Gastroesophageal sphincter (tissue), 4 donors: ENCODE results near the gene BDH1. TPM values are rescaled to one million over a fixed set of nuclear protein-coding genes. Genes with fewer than 3 reads are reported as not detected.
A peak's percentile ranks its signal among the peaks of the same experiment; 100 is the strongest.

Source experiments
- ATAC-seq: fragments of 150-250 bp; one replicate; pipeline ENCODE4 v1.9.1; 2016; ENCODE audit warnings: mild to moderate bottlenecking, moderate library complexity
- H3K27ac ChIP-seq, 4 donors: fragments of 200-600 bp; sonication (generic) in 3 of 4; 1 replicate in 3 of 4; 2 replicates in 1 of 4; pipeline ENCODE4 v1.5.1; 2016 to 2019
- H3K27me3 ChIP-seq: fragments of 200-600 bp; sonication (generic); one replicate; pipeline ENCODE4 v1.5.1; 2019
- H3K36me3 ChIP-seq, 2 donors: fragments of 200-600 bp; sonication (generic); one replicate each; pipeline ENCODE4 v1.5.1; 2019; ENCODE audit warnings: control low read depth in 1 of 2
- H3K4me1 ChIP-seq, 3 donors: fragments of 200-600 bp; sonication (generic); 1 replicate in 2 of 3; 2 replicates in 1 of 3; pipeline ENCODE4 v1.5.1; 2016 to 2019; ENCODE audit warnings: control low read depth in 2 of 3
- H3K4me3 ChIP-seq, 2 donors: fragments of 200-600 bp; sonication (generic); one replicate each; pipeline ENCODE4 v1.5.1; 2019; ENCODE audit warnings: mild to moderate bottlenecking in 1 of 2, moderate library complexity in 1 of 2
- H3K9me3 ChIP-seq, 3 donors: fragments of 200-600 bp; sonication (generic); one replicate each; pipeline ENCODE4 v1.5.1; 2017 to 2019; ENCODE audit warnings: control low read depth in 2 of 3
- CTCF ChIP-seq, 4 experiments: fragments of 200-600 bp in 2 of 4; fragments of 450-650 bp in 2 of 4; sonication (generic) in 1 of 4; IDR thresholded peaks; one replicate each; pipeline ENCODE4 v1.5.1; 2017 to 2019; ENCODE audit warnings: antibody characterized with exemption in 4 of 4, mild to moderate bottlenecking in 2 of 4, moderate library complexity in 2 of 4
- EP300 ChIP-seq: sonication (generic); formaldehyde crosslinking; IDR thresholded peaks from one replicate; pipeline ENCODE4 v1.6.1; 2017; ENCODE audit warnings: antibody characterized with exemption, mild to moderate bottlenecking
- POLR2A ChIP-seq, 2 donors: fragments of 450-650 bp; IDR thresholded peaks; one replicate each; pipeline ENCODE4 v1.6.1; 2017; ENCODE audit warnings: antibody characterized with exemption in 2 of 2, mild to moderate bottlenecking in 2 of 2, moderate library complexity in 1 of 2
- POLR2AphosphoS5 ChIP-seq: sonication (generic); formaldehyde crosslinking; IDR thresholded peaks from one replicate; pipeline ENCODE4 v1.6.1; 2017; ENCODE audit warnings: antibody characterized with exemption
- WGBS, 2 donors: methylation state at CpG; one replicate each; pipeline ENCODE4 v1.1.5; 2018; ENCODE audit warnings: low coverage in 1 of 2; 5-methylcytosine and 5-hydroxymethylcytosine counted together
- total RNA-seq, 4 donors: library from RNA; depleted of rRNA; stranded (reverse); fragments of >200 nt; gene quantifications; one replicate each; pipeline ENCODE4 v1.1.0, GENCODE V29; 2016

Gene BDH1
- total RNA-seq, 4 donors from 2014 or later = 8.6 to 16.2 (median 12.3) TPM

GRCh38 chr3:197491923-197492664, 63.7 kb downstream of the BDH1 start:
- Histone ChIP-seq H3K36me3 (no peaks in the 10 kb centered on the region), H3K4me3 (no peak overlapping the region), H3K27ac (no peak overlapping the region), H3K4me1 (no peaks in the 10 kb centered on the region), H3K9me3 (no peaks in the 10 kb centered on the region), H3K27me3 (no peaks in the 10 kb centered on the region)
- no peak for TF ChIP-seq POLR2A (IDR thresholded peaks at IDR 0.05)
- no peak for TF ChIP-seq EP300
- TF ChIP-seq CTCF (IDR thresholded peaks at IDR 0.05) = no peak
- WGBS, 2 donors = 90 to 91% methylated on average over 2 to 11 of the region's 12 CpGs
- no peak for ATAC-seq

- no peak overlapping the region for H3K27ac ChIP-seq
- no peaks in the 10 kb centered on the region for H3K4me1 ChIP-seq
- 82 to 93% methylated on average over 6 to 7 of the region's 7 CpGs for WGBS, 2 donors
- no peak overlapping the region for H3K4me3 ChIP-seq
- H3K36me3 ChIP-seq = no peaks in the 10 kb centered on the region
- TF ChIP-seq CTCF (IDR thresholded peaks at IDR 0.05) (no peak), POLR2A (IDR thresholded peaks at IDR 0.05) (no peak), EP300 (no peak), POLR2AphosphoS5 (no peak)
- H3K9me3 ChIP-seq = no peaks in the 10 kb centered on the region
- no peak for ATAC-seq
- no peaks in the 10 kb centered on the region for H3K27me3 ChIP-seq
These were observed 64.3 kb downstream of the BDH1 start for GRCh38 chr3:197491478-197491877.

GRCh38 chr3:197490098-197491058, 65.4 kb downstream of the BDH1 start:
- H3K27ac ChIP-seq = no peak overlapping the region
- H3K27me3 ChIP-seq = no peaks in the 10 kb centered on the region
- H3K4me1 ChIP-seq = no peaks in the 10 kb centered on the region
- ATAC-seq = no peak
- WGBS, 2 donors = 42 to 72% methylated on average over 3 to 11 of the region's 13 CpGs
- H3K9me3 ChIP-seq = no peaks in the 10 kb centered on the region
- TF ChIP-seq POLR2A (IDR thresholded peaks at IDR 0.05) = no peak
- no peak for TF ChIP-seq EP300
- TF ChIP-seq CTCF (IDR thresholded peaks at IDR 0.05) = no peak
- no peak for TF ChIP-seq POLR2AphosphoS5
- H3K4me3 ChIP-seq = no peak overlapping the region
- H3K36me3 ChIP-seq = no peaks in the 10 kb centered on the region

GRCh38 chr3:197487911-197488391, 67.8 kb downstream of the BDH1 start:
- Histone ChIP-seq H3K4me1 (no peaks in the 10 kb centered on the region), H3K9me3 (no peaks in the 10 kb centered on the region), H3K27me3 (no peaks in the 10 kb centered on the region), H3K4me3 (no peak overlapping the region), H3K27ac (no peak overlapping the region), H3K36me3 (no peaks in the 10 kb centered on the region)
- TF ChIP-seq POLR2AphosphoS5 (no peak), POLR2A (IDR thresholded peaks at IDR 0.05) (no peak), CTCF (IDR thresholded peaks at IDR 0.05) (no peak), EP300 (no peak)
- WGBS, 2 donors = 32 to 57% methylated on average over 7 to 8 of the region's 8 CpGs
- ATAC-seq = peak; percentile 41
